DND-41 (cell line): ENCODE data around the gene FBXL14.

Experiments
- ATAC-seq: fragments of 200-7000 bp; cut with Tn5 transposase; 3 replicates; pipeline ENCODE4 v1.9.1; 2021; ENCODE audit warnings: low read depth; ENCODE audit not compliant: insufficient read depth
- DNase-seq: peaks from one replicate; pipeline ENCODE4 v3.0.0-alpha.2; 2020
- H2AFZ ChIP-seq: 2 replicates; pipeline ENCODE4 v1.6.0; 2012; ENCODE audit warnings: low read depth, low read length
- H3K27ac ChIP-seq: 2 replicates; pipeline ENCODE4 v1.5.1; 2012; ENCODE audit warnings: low read length, inconsistent platforms
- H3K27me3 ChIP-seq: fragments of 200-600 bp; sonication (generic); 2 replicates; pipeline ENCODE4 v1.6.0; 2012; ENCODE audit warnings: low read length, mild to moderate bottlenecking, inconsistent platforms; ENCODE audit not compliant: insufficient read depth, poor library complexity
- H3K36me3 ChIP-seq: 2 replicates; pipeline ENCODE4 v1.5.1; 2012; ENCODE audit warnings: low read length, inconsistent platforms; ENCODE audit not compliant: insufficient read depth
- H3K4me1 ChIP-seq: 2 replicates; pipeline ENCODE4 v1.5.1; 2012; ENCODE audit warnings: mild to moderate bottlenecking, low read length; ENCODE audit not compliant: insufficient read depth
- H3K4me2 ChIP-seq: 2 replicates; pipeline ENCODE4 v1.6.0; 2012; ENCODE audit warnings: mild to moderate bottlenecking, moderate library complexity, low read length, inconsistent platforms; ENCODE audit not compliant: insufficient read depth
- H3K4me3 ChIP-seq, 2 experiments: fragments of 200-600 bp in 1 of 2; shearing (Covaris generic) in 1 of 2; 2 replicates each; pipeline ENCODE4 v1.5.1; 2012 to 2016; ENCODE audit warnings: inconsistent platforms in 2 of 2, low read length in 2 of 2, mild to moderate bottlenecking in 2 of 2, low read depth in 1 of 2, moderate library complexity in 1 of 2
- H3K79me2 ChIP-seq: 2 replicates; pipeline ENCODE4 v1.6.0; 2012; ENCODE audit warnings: low read length, inconsistent platforms; ENCODE audit not compliant: insufficient read depth
- H3K9ac ChIP-seq: 2 replicates; pipeline ENCODE4 v1.6.0; 2012; ENCODE audit warnings: low read depth, mild to moderate bottlenecking, inconsistent platforms, low read length, moderate library complexity
- H3K9me3 ChIP-seq: 2 replicates; pipeline ENCODE4 v1.5.1; 2012; ENCODE audit warnings: low read length, moderate library complexity, mild to moderate bottlenecking, inconsistent platforms; ENCODE audit not compliant: insufficient read depth, severe bottlenecking
- H4K20me1 ChIP-seq: 2 replicates; pipeline ENCODE4 v1.6.0; 2012; ENCODE audit warnings: low read length; ENCODE audit not compliant: insufficient read depth
- CTCF ChIP-seq: IDR thresholded peaks from 2 replicates; pipeline ENCODE4 v1.5.1; 2012; ENCODE audit warnings: borderline replicate concordance, low read length, moderate library complexity, mild to moderate bottlenecking; ENCODE audit not compliant: poor library complexity, severe bottlenecking; ENCODE audit errors: extremely low read depth
- EZH2 ChIP-seq: IDR thresholded peaks from 3 replicates; pipeline ENCODE4 v1.6.1; 2012; ENCODE audit warnings: borderline replicate concordance, low read depth, mild to moderate bottlenecking, moderate library complexity, low read length, inconsistent platforms; ENCODE audit not compliant: severe bottlenecking

FBXL14 gene

DNA sequence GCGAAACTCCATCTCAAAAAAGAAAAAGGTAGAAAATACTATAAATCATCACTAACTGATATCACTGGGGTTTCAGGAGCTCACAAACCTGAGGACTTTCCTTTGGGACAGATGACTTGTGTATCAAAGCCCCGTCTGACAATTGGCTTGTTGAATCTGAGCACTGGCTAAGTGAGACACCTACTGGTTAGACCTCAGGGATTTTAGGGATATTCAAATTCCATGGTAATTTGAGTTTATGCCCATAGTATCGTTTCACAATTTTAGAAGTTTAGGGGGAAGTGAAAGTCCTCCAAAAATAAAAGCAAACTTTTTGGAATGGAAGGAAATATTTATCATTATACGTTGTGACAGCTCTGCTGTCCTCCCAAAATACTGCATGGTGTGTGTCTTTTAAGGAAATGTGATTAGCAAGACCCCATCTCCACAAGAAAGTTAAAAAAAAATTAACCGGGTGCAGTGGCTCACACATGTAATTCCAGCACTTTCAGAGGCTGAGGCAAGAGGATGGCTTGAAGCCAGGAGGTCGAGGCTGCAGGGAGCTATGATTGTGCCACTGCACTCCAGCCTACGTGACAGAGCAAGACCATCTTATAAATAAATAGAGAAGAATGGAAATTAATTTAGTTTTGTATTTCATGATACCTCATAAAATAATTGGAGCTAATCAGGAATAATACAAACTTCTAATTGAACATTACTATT lies 49.2 kb downstream of the FBXL14 start:
- Histone ChIP-seq H3K4me2 (no peak overlapping the region), H3K79me2 (no peaks in the 10 kb centered on the region), H3K4me3 (no peak overlapping the region), H3K36me3 (no peaks in the 10 kb centered on the region), H3K4me1 (no peaks in the 10 kb centered on the region), H3K27me3 (no peaks in the 10 kb centered on the region), H3K27ac (no peak overlapping the region), H2AFZ (no peak overlapping the region), H3K9ac (no peak overlapping the region), H4K20me1 (peaks cover 5% of the 10 kb centered on the region; the same call in 1 of the 2 replicates), H3K9me3 (no peaks in the 10 kb centered on the region)
- DNase-seq (no peak), ATAC-seq (no peak)
- TF ChIP-seq EZH2 (no peak), CTCF (peak; percentile 15)

DNA sequence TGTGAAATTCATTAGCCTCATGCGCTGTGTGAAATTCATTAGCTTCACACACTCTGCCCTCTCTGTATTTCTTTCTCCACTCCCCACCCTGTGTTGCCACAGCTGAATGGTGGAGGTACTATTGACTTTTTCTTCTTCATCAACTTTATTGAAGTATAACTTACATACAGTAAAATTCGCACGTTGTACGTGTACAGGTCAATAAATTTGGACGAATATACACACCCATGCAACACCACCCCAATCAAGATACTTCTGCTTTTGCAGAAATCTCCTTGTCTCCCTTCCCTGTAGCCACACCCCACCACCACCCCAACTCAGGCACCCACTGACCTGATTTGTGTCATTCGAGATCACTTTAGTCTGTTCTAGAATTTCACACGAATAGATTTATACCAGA lies 51.8 kb downstream of the FBXL14 start:
- H3K27ac ChIP-seq, result no peak overlapping the region
- H3K36me3 ChIP-seq, result no peaks in the 10 kb centered on the region
- H3K4me3 ChIP-seq, result no peak overlapping the region
- peaks cover 5% of the 10 kb centered on the region; the same call in 1 of the 2 replicates for H4K20me1 ChIP-seq
- H2AFZ ChIP-seq, result no peak overlapping the region
- no peaks in the 10 kb centered on the region for H3K4me1 ChIP-seq
- H3K27me3 ChIP-seq, result peaks cover 3% of the 10 kb centered on the region
- no peak overlapping the region for H3K4me2 ChIP-seq
- ATAC-seq, result no peak
- no peak overlapping the region for H3K9ac ChIP-seq
- TF ChIP-seq CTCF (no peak), EZH2 (no peak)
- H3K79me2 ChIP-seq, result no peaks in the 10 kb centered on the region
- no peak for DNase-seq
- no peaks in the 10 kb centered on the region for H3K9me3 ChIP-seq

- Histone ChIP-seq H2AFZ (no peak overlapping the region), H3K27me3 (peaks cover 22% of the 10 kb centered on the region), H3K79me2 (no peaks in the 10 kb centered on the region), H3K4me2 (no peak overlapping the region), H3K9ac (no peak overlapping the region), H4K20me1 (no peaks in the 10 kb centered on the region; the same call in 1 of the 2 replicates), H3K36me3 (no peaks in the 10 kb centered on the region), H3K9me3 (no peaks in the 10 kb centered on the region), H3K4me3 (no peak overlapping the region), H3K4me1 (no peaks in the 10 kb centered on the region), H3K27ac (no peak overlapping the region)
- DNase-seq (no peak), ATAC-seq (no peak)
- TF ChIP-seq EZH2 (no peak), CTCF (no peak)
Measured at GRCh38 chr12:1540690-1541089, 53.7 kb downstream of the FBXL14 start.

DNA sequence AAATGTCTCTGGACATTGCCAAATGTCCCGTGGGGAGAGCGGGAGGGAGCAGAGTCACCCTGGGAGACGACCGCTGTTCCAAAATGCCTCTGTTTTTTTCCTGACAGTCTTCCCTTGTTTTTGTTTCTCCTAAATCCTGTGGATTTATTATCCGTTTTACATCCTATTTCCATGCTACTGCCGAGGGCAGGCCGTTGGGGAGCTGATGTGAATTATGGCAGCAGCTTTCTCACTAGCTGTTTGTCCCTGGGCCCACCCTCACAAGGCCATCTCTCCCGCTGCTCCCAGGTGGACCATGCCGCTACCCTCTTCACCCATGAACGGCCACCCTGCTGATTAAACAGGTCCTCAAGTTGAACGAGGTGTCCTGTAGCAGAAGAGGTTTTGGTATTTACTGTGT lies 55.2 kb downstream of the FBXL14 start:
- Histone ChIP-seq H3K4me3 (no peak overlapping the region), H3K9me3 (no peaks in the 10 kb centered on the region), H2AFZ (no peak overlapping the region), H3K79me2 (no peaks in the 10 kb centered on the region), H3K27me3 (peaks cover 33% of the 10 kb centered on the region), H4K20me1 (no peaks in the 10 kb centered on the region; the same call in none of the 2 replicates), H3K4me2 (no peak overlapping the region), H3K36me3 (no peaks in the 10 kb centered on the region), H3K27ac (no peak overlapping the region), H3K9ac (no peak overlapping the region), H3K4me1 (peaks cover 10% of the 10 kb centered on the region)
- DNase-seq, result no peak
- no peak for TF ChIP-seq EZH2
- TF ChIP-seq CTCF, result no peak
- no peak for ATAC-seq
